DOHH2 (cell line): Measurements from ENCODE around the gene MED4.

Experiments used
- CTCF ChIP-seq: fragments of 200-600 bp; sonication (generic); IDR thresholded peaks from one replicate; pipeline ENCODE4 v1.5.1; 2014; ENCODE audit warnings: antibody characterized with exemption, mild to moderate bottlenecking, low read depth, low read length; ENCODE audit not compliant: poor library complexity, severe bottlenecking
- EZH2phosphoT487 ChIP-seq: fragments of 200-600 bp; sonication (generic); IDR thresholded peaks from 2 replicates; pipeline ENCODE4 v1.6.1; 2017; ENCODE audit warnings: borderline replicate concordance, mild to moderate bottlenecking, antibody characterized with exemption, low read length, moderate library complexity, mixed read lengths

- TF ChIP-seq CTCF (no peak), EZH2phosphoT487 (no peak)
These were observed 36.6 kb upstream of the MED4 start for GRCh38 chr13:48131533-48131932.
